Sigmoid colon (tissue), 7 donors: ENCODE data around the gene DGLUCY. TPM values are rescaled to one million over a fixed set of nuclear protein-coding genes. Genes with fewer than 3 reads are reported as not detected.
"Not testable (repeated sequence)": the region's sequence is repeated elsewhere in the genome, so short reads cannot be mapped to it uniquely, and the experiment has no call there.

Experiments
- DNase-seq: peaks from one replicate; pipeline ENCODE4 v3.0.0-alpha.2; 2019
- H3K27ac ChIP-seq, 4 donors: fragments of 200-600 bp; sonication (generic); one replicate each; pipeline ENCODE4 v1.5.1; 2016 to 2019; ENCODE audit warnings: mild to moderate bottlenecking in 1 of 4
- H3K27me3 ChIP-seq, 3 donors: fragments of 200-600 bp; sonication (generic); one replicate each; pipeline ENCODE4 v1.5.1; 2019; ENCODE audit warnings: mild to moderate bottlenecking in 1 of 3
- H3K36me3 ChIP-seq, 4 donors: fragments of 200-600 bp; sonication (generic); one replicate each; pipeline ENCODE4 v1.5.1; 2016 to 2019
- H3K4me1 ChIP-seq, 4 donors: fragments of 200-600 bp; sonication (generic); one replicate each; pipeline ENCODE4 v1.5.1; 2017 to 2019
- H3K4me3 ChIP-seq, 4 donors: fragments of 200-600 bp; sonication (generic); one replicate each; pipeline ENCODE4 v1.5.1; 2017 to 2019; ENCODE audit warnings: mild to moderate bottlenecking in 2 of 4, moderate library complexity in 1 of 4
- H3K9me3 ChIP-seq, 4 donors: fragments of 200-600 bp in 3 of 4; sonication (generic) in 3 of 4; one replicate each; pipeline versions ENCODE4 v1.5.1 to v1.6.1; 2013 to 2019
- CTCF ChIP-seq, 4 experiments: fragments of 450-650 bp in 3 of 4; fragments of 200-600 bp in 1 of 4; IDR thresholded peaks; one replicate each; pipeline ENCODE4 v1.5.1; 2016 to 2019; ENCODE audit warnings: antibody characterized with exemption in 4 of 4, mild to moderate bottlenecking in 3 of 4, moderate library complexity in 2 of 4
- EP300 ChIP-seq, 4 donors: sonication (generic); formaldehyde crosslinking; IDR thresholded peaks; one replicate each; pipeline ENCODE4 v1.6.1; 2017; ENCODE audit warnings: antibody characterized with exemption in 4 of 4
- POLR2A ChIP-seq, 2 donors: fragments of 450-650 bp; IDR thresholded peaks; one replicate each; pipeline ENCODE4 v1.6.1; 2016; ENCODE audit warnings: antibody characterized with exemption in 2 of 2, mild to moderate bottlenecking in 2 of 2, moderate library complexity in 2 of 2
- POLR2AphosphoS5 ChIP-seq, 4 donors: sonication (generic); formaldehyde crosslinking; IDR thresholded peaks; one replicate each; pipeline ENCODE4 v1.6.1; 2017; ENCODE audit warnings: antibody characterized with exemption in 4 of 4
- WGBS, 2 donors: extraction: QIAGEN DNeasy Blood & Tissue Kit; methylation state at CpG; one replicate each; pipeline ENCODE4 v1.1.7; 2013; 5-methylcytosine and 5-hydroxymethylcytosine counted together
- intact Hi-C: fragments of 100-400 bp; cut with DNase I; formaldehyde crosslinking; loops from one replicate; pipeline ENCODE4 v1.15.1; 2023
- polyA plus RNA-seq, 3 donors: library from polyadenylated mRNA; stranded (reverse); fragments of 200-250 nt; gene quantifications; one replicate each; pipeline ENCODE4 v1.2.3, GENCODE V29; 2013
- total RNA-seq, 4 donors: library from RNA; depleted of rRNA; stranded (reverse); fragments of >200 nt; gene quantifications; one replicate each; pipeline ENCODE4 v1.1.0, GENCODE V29; 2016
- donor health status: healthy with polysubstance abuse.
- donor health status: Bipolar disorder and iron deficiency.
- donor health status: healthy.

DGLUCY gene
- total and polyA plus RNA-seq, 7 donors: 14.4 to 99.4 (median 49.8) TPM

DNA sequence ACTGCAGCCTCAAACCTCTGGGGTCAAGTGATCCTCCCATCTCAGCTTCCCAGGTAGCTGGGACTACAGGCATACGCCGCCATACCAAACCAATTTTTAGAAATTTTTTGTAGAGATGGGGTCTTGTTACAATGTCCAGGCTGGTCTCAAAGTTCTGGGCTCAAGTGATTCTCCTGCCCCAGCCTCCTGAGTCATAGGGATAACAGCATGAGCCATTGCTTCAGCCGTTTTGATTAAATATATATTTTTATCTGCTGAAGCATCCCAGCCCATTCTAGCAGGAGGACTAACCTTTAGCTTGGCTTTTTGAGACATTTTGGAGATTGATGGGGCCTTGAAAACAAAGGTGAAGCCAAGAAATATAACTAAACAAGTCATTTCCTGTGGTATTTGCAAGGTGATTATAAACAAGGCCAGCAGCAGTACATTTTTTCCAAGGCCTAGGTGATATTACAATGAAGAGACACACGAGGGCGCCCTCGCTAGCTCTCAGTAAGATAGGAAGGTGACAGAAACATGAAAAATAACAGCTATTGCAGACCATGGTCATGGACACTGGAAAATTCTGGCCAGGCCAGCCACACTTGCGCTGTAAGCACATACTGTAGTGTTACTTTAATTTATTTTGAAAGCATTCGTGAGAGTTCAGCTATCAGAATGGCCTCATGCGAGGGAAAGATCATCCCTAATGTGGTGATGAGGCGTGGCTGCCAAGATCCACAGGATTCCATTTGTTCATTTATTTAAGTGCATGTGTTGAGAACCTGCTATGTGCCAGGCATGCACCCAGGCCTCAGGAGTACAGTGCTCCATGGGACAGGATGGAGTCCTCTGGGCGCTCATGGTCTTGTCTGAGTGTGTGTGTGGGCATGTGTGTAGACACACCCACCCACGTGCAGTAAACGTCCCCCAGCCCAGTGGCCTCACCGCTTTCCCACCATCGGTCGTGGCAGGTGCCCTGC is 63.5 kb downstream of the DGLUCY start:
- H3K9me3 ChIP-seq: no peaks in the 10 kb centered on the region
- WGBS, 2 donors: 70 to 76% methylated on average over 16 of the region's 16 CpGs
- no peaks in the 10 kb centered on the region for H3K27me3 ChIP-seq
- H3K36me3 ChIP-seq: peaks cover 4 to 78% (median 28%) of the 10 kb centered on the region in 4 donors
- TF ChIP-seq POLR2A (IDR thresholded peaks at IDR 0.05): no peak
- no peak for TF ChIP-seq POLR2AphosphoS5 (IDR thresholded peaks at IDR 0.05)
- no peak for TF ChIP-seq EP300 (IDR thresholded peaks at IDR 0.05)
- peak; percentile 41 to 74 (median 65) for TF ChIP-seq CTCF (IDR thresholded peaks at IDR 0.05)
- H3K4me3 ChIP-seq: no peak overlapping the region
- no peak for DNase-seq
- no peak overlapping the region for H3K27ac ChIP-seq
- intact Hi-C loops: loop anchor here (1.0 kb wide), 1 partner anchor 109 kb away; no protein-coding TSS in a partner anchor
- peaks cover 0 to 17% (median 3%) of the 10 kb centered on the region in 4 donors for H3K4me1 ChIP-seq

DNA sequence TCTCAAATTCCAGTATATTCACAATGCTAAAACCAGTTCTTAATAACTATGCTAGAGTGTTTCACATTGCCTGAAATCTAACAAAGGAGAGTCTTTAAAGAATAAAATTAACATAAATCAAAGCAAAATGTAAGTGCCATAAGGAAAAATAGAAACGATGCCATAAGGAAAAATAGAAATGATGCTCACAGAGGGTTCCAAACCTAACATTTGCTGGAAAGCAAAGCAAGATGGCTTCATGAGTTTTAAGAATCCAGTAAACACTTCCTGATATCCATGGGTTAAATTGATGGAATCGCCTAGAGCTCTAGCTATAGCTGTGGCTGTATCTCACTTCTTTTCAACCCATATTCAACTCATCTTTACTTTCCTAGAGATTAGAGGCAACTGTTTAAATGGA is 66.7 kb downstream of the DGLUCY start:
- Histone ChIP-seq H3K9me3 (no peaks in the 10 kb centered on the region), H3K27ac (no peak overlapping the region), H3K36me3 (peaks cover 2 to 84% (median 34%) of the 10 kb centered on the region in 4 donors), H3K4me3 (no peak overlapping the region), H3K4me1 (peaks cover 0 to 10% (median 0%) of the 10 kb centered on the region in 4 donors), H3K27me3 (no peaks in the 10 kb centered on the region)
- no peak for DNase-seq
- 94 to 97% methylated on average over 2 of the region's 2 CpGs for WGBS, 2 donors
- TF ChIP-seq POLR2A (IDR thresholded peaks at IDR 0.05): no peak
- no peak for TF ChIP-seq POLR2AphosphoS5 (IDR thresholded peaks at IDR 0.05)
- no peak for TF ChIP-seq EP300 (IDR thresholded peaks at IDR 0.05)
- TF ChIP-seq CTCF (IDR thresholded peaks at IDR 0.05): no peak
- intact Hi-C loops: no loop called here

GRCh38 chr14:91182753-91183152 is 68.9 kb downstream of the DGLUCY start:
- intact Hi-C loops, H3K27me3 ChIP-seq, H3K27ac ChIP-seq, H3K4me1 ChIP-seq, DNase-seq, H3K4me3 ChIP-seq, H3K9me3 ChIP-seq: not testable (repeated sequence)
- 97 to 98% methylated on average over 3 of the region's 3 CpGs for WGBS, 2 donors
- peaks cover 6 to 90% (median 44%) of the 10 kb centered on the region in 4 donors for H3K36me3 ChIP-seq

- no peak overlapping the region for H3K27ac ChIP-seq
- no peaks in the 10 kb centered on the region for H3K9me3 ChIP-seq
- peaks cover 16 to 92% (median 52%) of the 10 kb centered on the region in 4 donors for H3K36me3 ChIP-seq
- intact Hi-C loops: no loop called here
- no peak for DNase-seq
- no peaks in the 10 kb centered on the region for H3K4me1 ChIP-seq
- no peak overlapping the region for H3K4me3 ChIP-seq
- TF ChIP-seq EP300 (IDR thresholded peaks at IDR 0.05) (no peak), CTCF (IDR thresholded peaks at IDR 0.05) (no peak), POLR2AphosphoS5 (IDR thresholded peaks at IDR 0.05) (no peak), POLR2A (IDR thresholded peaks at IDR 0.05) (no peak)
- no peaks in the 10 kb centered on the region for H3K27me3 ChIP-seq
Observed at GRCh38 chr14:91184559-91184958, 70.7 kb downstream of the DGLUCY start.

- no peaks in the 10 kb centered on the region for H3K9me3 ChIP-seq
- DNase-seq: no peak
- H3K27ac ChIP-seq: no peak overlapping the region
- intact Hi-C loops: no loop called here
- H3K36me3 ChIP-seq: peaks cover 17 to 94% (median 57%) of the 10 kb centered on the region in 4 donors
- no peaks in the 10 kb centered on the region for H3K4me1 ChIP-seq
- no peak overlapping the region for H3K4me3 ChIP-seq
- TF ChIP-seq POLR2A (IDR thresholded peaks at IDR 0.05): no peak
- TF ChIP-seq CTCF (IDR thresholded peaks at IDR 0.05): no peak
- TF ChIP-seq POLR2AphosphoS5 (IDR thresholded peaks at IDR 0.05): no peak
- TF ChIP-seq EP300 (IDR thresholded peaks at IDR 0.05): no peak
- WGBS, 2 donors: 84 to 88% methylated on average over 1 of the region's 1 CpG
- no peaks in the 10 kb centered on the region for H3K27me3 ChIP-seq
Observed at GRCh38 chr14:91185721-91186120, 71.8 kb downstream of the DGLUCY start.
